ENCODE results near the gene IL11.

IL11 gene

DNA sequence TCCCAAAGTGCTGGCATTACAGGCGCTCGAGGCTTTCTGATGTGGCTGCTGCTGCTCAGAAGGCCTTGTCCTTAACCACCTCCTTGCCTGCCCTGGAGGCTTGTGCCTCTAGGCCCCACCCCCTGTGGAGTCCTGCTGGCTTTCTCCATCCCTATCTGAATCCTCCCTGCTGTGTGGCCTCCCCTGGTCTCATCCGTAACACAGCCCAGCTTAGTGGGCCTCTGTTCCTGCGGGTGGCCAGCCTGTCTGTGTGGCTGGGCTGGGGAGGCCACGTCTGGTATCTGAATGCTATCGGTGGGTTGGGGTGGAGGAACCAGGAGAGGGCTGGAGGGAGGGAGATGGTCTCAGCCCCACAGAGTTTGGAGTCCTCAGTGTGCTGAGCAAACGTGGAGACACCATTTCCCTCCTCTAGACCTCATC lies 20.2 kb upstream of the IL11 start:
- no peak for DNase-seq

DNA sequence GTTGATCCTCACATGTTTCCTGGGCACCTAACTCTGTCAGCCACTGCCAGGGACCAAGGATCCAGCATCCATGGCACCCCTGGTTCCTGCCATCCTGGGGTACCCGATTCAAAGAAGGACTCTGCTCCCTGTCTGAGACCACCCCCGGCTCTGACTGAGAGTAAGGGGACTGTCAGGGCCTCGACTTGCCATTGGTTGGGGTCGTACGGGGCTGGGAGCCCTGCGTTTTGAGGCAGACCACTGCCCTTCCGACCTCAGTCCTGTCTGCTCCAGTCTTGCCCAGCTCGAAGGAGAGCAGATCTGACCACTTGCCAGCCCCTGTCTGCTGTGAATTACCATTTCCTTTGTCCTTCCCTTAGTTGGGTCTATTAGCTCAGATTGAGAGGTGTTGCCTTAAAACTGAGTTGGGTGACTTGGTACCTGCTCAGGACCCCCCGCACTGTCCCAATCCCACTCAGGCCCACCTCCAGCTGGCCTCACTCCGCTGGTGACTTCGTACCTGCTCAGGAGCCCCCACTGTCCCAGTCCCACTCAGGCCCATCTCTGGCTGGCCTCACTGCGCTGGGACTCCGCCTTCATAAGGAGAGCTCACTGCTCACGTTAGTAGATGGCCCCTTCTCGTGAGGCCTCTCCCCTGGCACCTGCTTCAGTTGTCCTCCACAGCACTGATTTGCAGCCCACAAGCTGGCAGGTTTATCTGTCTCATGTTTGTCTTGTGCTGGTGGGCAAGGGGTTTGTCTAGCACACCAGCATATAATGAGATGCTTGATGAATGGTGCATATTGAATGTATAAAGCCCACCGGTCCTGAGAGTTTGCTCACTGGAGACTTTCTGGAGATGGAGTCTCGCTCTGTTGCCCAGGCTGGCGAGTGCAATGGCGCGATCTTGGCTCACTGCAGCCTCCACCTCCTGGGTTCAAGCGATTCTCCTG lies 19.4 kb upstream of the IL11 start:
- DNase-seq = no peak

DNA sequence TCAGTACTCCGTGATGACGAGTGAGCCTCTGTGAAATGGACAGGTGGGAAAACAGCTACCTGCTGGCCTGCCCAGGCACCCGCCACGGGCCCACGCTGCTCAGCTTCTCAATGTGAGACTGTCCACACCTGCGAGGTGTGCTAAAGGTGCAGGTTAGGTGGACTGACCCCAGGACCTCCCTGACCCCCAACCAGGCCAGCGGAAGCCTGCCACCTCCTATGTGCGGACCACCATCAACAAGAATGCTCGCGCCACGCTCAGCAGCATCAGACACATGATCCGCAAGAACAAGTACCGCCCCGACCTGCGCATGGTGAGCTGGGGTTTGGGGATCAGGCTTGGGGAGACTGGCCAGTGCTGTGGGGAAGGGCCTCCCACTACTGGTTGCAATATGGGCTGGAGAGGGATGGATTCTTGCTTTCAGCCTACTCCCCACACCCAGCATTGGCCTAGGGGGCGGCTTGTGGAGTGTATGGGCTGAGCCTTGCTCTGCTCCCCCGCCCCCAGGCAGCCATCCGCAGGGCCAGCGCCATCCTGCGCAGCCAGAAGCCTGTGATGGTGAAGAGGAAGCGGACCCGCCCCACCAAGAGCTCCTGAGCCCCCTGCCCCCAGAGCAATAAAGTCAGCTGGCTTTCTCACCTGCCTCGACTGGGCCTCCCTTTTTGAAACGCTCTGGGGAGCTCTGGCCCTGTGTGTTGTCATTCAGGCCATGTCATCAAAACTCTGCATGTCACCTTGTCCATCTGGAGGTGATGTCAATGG lies 17.7 kb upstream of the IL11 start:
- no peak for DNase-seq

DNA sequence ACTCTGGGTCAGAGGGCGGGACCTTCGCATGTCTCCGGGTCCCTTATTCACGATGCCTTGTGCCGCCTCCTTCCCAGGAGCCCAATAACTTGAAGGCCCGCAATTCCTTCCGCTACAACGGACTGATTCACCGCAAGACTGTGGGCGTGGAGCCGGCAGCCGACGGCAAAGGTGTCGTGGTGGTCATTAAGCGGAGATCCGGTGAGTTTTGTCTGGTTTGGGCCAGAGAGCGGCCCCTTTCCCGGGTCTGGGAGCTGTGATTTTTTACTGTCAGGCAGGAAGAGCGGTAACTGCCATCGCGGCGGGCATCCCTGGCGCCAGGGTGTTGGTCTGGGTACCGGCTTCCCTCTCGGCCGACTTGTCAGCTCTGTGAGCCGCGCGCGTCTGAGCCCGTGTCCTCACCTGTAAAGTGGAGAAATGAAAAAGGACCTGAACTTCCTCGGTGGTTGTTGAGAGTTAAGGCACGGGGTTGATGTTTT lies 16.3 kb upstream of the IL11 start:
- no peak for DNase-seq

DNA sequence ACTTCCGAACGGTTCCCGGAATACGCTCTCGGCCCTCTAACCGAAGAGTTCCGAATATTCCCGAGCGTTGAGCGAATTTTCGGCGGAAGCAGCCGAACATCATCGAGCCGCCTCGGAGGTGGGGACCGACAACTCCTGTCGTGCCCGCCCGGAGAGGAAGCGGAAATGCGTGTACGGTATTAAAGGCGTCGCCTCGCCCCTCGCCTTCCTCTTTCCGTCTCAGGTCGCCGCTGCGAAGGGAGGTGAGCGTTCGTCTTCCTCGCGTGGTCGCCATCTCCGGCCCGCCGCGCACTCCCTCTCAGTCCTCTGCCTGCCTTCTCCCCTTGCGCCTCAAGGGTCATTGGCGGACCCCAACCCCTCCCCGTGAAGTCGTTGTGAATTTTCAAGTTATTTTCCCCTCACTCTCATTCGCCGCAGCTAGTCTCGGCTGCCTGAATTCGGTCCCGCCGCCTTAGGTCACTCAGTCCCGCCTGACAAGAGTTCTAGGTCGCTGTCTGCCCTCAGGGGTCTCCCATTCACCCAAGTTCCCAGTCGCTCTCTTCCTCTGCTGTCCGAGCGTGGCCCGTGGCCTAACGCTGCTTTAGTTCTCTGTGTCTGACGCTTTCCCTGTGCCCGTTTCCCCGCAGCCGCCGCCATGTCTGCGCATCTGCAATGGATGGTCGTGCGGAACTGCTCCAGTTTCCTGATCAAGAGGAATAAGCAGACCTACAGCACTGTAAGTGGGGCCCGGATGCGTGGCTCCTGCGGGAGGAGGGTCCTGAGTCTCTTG lies 15.6 kb upstream of the IL11 start, which contains the start of gene RPL28:
RPL28 (plus strand) TSS at position 209 of the 769 bp plus-strand sequence; CDS start at position 635, 426 bp downstream.
- DNase-seq = peak; percentile 98

DNA sequence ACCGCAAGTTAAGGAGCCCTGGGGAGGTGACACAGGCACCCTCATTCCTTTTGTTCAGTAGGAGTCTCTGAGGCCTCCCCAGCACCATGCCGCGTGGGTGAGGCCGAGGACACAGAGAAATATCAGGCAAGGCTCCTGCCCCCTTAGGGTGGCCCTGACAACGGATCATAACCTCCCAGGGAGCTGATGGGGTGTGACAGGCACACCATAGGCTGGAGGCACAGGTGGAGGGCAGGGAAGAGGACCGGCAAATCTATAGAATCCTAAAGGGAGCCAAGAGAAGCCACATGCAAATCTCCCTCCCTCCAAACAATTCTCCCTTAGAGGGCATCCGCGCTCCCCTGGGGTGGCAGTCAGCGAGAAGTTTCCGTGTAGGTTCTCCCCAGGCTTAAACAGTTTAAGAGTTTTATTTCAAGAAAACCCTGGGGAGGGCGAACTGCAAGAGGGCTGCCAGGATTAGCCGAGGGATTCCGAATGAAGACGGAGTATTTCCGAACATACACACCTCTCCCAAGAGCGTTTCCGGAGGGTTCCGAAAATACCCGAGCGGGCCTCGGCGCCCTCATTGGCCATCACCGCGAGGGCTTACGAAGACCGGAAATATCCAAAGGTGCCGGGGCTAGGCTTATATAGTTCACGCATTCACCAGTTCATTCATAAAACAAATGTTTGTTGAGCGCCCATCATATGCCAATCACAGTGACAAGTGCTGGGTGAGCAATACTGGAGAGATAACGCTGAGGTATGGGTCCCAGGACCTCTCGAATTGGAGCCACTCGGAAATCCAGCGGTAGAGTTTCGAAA lies 14.9 kb upstream of the IL11 start:
- DNase-seq = peak; percentile 97

DNA sequence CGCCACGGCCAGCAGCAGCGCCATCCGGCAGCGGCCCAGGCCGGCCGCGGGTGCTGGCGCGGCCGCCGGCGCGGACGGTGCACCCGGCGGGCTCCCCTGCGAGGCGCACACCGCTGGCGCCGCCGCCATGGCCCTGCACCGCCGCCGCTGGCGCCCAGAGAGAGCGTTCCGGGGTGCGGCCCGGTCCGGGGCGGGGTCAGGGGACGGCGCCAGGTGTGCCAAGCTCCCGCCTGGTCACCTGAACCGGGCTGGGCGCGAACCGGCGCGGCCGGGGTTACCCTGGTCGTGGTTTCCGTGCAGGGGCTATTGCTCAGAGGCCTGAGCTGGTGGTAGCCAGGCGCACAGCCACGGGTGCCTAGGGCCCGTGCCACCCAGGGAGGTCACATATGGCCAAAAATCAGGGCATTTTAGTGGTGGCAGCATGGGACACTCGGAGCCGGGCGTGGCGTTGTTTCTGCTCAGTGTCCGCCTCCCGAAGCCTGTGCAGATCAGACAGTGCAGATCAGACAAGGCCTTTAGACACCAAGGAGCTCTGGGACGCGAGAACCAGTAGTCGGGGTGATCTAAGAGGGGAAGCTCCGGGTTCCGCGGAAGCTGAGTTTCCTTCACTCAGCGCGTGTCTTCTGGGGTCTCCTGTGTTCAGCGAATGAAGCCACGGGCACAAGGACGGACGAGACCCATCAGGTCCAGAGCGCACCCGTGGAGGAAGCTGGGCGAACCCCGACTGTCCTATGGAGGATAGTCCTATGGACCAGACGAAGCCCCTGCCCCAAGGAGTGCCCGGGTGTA lies 14.1 kb upstream of the IL11 start, which contains the start of gene TMEM238:
TMEM238 (minus strand) TSS at position 162 of the 789 bp plus-strand sequence; CDS start at position 129, 33 bp downstream.
- DNase-seq = no peak

DNA sequence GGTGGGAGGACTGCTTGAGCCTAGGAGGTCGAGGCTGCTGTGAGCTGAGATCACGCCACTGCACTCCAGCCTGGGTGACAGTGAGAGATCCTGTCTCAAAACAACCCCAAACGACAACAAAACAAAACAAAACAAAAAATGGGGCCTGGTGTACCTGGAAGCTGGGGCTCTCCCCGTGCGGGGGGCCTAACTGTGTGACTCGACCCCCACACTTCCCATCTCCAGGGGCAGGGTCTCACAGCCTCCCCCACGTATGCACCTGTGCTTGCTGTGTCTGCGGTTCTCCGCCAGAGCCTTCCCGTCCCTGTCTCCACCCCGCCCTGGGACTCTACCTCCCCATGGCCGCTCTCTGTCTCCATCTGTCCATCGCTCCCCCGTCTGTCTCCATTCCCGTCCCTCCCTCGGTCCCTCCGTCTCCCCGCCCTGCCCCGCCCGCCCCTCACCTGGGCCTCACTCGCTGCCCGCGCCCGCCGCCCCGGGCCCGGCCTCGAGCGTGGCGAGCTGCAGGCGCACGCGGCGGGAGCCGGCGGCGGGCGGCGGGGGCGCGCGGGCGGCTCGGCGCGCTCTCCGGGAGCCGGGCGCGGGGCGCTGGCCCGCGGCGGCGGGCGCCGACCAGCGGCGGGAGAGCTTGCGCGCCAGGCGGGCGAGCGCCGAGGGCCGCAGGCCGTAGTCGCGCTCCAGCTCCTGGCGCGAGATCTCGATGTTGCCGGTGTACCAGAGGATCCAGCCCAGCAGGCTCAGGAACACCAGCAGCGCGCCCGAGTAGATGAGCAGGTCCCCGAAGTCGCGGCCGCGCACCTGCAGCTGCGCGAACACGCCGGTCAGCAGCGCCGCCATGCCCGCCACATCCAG lies 13.2 kb upstream of the IL11 start:
- DNase-seq = peak; percentile 75

DNA sequence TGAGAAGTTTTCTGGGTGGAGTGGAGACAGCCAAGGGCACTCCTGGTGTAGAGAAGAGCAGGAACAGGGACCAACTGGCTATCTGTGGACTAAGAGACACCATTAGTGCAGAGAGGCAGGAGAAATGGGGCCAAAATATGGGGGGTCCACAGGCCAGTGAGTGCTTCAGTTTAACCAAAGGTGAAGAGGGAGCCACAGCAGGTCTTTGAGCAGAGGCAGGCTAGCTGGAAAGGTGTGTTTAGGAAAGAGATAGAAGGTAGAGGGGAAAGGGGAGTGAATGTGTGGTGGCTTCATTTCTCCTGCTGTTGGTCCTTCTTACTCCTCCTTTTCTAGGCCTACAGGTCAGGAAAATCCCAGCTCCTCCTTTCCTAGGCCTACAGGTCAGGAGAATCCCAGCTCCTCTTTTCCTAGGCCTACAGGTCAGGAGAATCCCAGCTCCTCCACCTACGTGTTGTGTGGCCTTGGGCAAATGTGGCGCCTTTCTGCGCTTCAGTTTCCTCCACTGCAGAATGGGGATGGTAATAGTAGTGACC lies 12.3 kb upstream of the IL11 start:
- DNase-seq = no peak

DNA sequence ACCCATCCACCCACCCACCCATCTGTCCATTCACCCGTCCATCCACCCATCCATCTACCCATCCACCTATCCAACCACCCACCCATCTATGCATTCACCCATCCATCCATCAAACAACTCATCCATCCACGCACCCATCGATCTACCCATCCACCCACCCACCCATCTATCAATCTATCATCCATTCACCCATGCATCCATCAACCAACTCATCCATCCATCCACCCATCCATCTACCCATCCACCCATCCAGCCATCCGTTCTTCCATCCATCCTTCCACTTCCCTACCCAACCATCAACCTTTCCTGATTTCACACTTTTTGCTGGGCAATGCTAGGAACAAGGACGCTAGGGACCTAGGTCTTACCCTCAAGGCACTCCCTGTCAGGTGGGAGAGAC lies 11.8 kb upstream of the IL11 start:
- no peak for DNase-seq

DNA sequence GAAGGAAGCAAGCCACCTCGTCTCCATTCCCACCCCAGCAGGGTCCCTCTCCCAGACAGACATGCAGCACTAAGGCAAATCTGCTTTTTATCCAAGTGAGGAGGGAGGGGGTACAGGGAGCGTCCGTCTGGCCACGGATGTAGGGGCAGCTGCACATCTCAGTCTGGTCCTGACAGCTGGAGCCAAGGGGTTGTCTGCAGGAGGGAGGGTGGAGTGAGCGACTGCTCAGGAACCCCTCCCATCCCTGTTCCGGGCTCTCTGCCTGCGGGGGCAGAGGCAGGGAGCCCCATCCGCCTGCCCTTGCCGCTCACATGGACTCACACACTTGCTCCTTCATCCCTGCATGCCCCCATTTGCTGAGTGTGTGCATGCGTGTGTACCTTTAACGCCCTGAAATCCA lies 8.9 kb upstream of the IL11 start:
- no peak for DNase-seq

DNA sequence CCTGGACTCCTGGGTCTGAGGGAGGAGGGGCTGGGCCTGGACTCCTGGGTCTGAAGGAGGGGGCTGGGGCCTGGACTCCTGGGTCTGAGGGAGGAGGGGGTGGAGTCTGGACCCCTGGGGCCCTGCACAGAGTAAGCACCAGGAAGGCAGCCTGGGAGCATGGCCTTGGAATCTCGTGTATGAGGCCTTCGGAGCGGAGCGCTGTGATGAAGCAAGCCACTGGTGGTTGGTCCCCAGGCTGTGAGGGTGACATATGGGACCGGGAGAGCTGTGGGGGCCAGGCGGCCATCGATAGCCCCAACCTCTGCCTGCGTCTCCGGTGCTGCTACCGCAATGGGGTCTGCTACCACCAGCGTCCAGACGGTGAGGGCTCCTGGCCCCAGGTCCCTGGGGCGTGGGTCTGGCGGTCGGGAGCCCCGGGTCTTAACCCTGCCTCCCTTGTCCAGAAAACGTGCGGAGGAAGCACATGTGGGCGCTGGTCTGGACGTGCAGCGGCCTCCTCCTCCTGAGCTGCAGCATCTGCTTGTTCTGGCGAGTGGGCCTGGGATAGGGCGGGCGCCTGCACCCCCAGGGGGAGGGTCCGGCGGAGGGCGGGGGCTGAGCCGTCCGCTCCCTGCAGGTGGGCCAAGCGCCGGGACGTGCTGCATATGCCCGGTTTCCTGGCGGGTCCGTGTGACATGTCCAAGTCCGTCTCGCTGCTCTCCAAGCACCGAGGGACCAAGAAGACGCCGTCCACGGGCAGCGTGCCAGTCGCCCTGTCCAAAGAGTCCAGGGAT lies 7.3 kb upstream of the IL11 start:
- DNase-seq = no peak

DNA sequence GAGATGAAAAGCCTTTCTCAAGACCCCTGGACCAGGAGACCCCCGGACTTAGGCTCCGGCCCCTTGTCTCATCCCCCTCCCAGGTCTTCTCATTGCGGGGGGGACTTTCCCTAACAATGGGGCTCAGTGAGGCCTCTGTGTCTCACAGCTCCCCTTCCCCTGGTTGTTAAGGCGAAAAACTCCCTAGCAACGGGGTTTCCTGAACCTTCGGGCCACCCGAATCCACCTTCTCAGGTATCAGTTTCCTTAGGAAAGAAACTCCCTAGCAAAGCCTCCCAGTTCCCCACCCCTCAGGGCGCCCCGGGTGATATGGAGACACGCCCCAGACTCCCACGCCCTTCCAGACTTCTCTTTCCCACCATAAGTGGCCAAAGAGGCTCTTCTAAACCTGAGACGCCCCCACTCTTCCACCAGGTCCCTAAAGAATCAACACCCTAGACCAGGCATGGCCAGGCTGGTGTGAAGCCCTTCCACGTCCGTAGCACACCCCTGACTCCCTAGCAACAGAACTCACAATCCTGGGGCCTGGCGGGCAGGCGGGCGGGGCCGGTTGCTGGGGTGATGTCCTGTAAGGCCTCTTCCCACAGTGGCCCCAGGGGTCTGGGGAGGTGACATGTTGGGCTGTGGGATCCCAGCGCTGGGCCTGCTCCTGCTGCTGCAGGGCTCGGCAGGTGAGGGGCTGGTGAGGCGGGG lies 6.1 kb upstream of the IL11 start, which contains the start of gene TMEM190:
TMEM190 (plus strand) TSS at position 586 of the 693 bp plus-strand sequence; CDS start at position 614, 28 bp downstream.
- no peak for DNase-seq

DNA sequence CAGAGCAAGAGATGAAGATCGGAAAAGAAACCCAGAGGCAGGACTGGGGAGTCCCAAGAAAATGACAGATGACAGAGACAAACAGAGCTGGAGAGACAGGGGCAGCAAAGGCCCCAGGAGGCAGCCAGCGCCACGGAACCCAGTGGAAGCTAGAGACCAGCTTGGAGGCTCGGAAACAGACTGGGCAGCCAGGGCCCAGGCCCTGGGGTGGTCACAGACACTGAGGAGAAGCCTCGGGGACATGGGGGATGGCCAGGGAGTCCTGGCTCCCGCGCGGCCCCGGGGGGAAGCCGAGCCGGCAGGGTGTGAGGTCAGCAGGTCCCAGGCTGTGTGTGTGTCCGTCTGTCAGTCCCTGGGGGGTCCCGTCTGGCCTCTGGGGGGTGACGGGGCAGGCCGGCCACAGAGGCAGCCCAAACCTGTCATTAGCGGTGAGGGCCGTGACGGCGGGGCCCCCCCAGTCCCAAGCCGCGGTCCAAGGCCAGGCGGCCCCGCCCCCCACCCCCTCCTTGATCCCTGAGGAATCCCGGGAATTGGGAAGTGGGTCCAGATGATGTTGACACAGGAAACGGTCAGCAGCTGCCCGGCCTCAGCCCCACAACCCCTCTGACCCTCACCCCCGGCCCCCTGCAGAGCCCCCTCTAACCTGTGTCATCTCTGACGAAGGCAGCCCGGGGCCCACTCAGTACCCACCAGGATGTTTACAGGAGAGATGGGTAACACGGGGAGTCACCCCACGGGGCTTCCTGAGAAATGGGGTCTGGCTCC lies 3.9 kb upstream of the IL11 start:
- no peak for DNase-seq

DNA sequence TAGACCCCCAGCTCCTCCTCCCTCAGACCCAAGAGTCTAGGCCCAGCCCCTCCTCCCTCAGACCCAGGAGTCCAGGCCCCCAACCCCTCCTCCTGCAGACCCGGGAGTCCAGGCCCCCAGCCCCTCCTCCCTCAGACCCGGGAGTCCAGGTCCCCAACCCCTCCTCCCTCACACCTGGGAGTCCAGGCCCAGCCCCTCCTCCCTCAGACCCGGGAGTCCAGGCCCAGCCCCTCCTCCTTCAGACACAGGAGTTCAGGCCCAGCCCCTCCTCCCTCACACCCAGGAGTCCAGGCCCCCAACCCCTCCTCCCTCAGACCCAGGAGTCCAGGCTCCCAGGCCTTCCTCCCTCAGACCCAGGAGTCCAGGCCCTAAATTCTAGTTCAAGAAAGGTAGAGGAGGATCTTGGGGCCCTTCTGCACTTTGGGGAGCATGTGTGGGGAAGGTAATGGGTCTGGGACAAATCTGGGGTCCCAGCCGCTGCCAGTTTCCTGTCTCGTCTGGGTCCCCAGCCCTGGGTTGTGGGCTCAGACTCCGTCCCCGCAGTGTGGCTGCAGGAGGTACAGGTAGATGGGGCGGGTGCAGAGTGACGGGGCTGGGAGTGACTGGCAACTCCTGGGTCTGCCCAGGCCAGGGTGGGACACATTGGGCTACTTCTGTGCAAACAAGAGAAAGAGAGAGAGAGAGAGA lies 3.2 kb upstream of the IL11 start:
- DNase-seq = no peak

DNA sequence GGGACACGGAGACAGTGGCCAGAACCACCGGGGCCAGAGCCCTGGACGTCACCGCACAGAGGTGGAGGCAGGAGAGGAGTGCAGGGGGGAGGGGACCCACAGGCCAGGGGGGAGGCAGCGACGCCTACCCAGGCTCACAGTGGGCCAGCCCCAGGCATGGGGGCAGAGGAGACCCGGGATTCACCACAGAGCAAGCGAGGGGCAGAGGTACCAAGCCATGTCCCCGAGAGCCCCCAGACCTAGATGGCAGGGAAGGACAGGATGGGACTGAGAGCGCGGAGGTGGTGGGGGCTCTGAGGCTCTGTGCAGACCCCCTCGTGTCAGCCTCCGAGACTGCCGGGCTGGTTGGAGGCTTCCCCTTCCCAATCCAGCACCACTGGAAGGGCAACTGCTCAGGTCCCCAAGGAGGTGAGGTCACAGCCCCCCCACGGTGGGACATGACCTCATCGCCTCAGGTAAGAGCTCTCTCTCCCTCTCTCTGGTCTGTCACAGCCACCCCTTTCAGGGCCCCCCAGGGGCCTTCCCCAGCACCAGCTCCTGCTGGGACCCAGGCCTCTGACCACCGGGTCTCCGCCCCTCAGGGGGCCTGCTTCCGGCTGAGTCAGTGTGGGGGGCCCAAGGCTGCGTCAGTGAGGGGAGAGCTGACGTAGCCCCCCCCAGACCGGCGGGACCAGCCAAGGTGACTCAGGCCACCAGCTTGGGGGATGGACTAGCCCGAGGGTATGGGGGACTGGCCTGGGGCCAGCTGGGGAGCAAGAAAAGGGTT lies 2.2 kb upstream of the IL11 start:
- DNase-seq = peak; percentile 64

Measured in NCI-H226 (cell line).